Neural progenitor cell (in vitro differentiated cells): ENCODE data around the gene MPC1. TPM values are rescaled to one million over a fixed set of nuclear protein-coding genes. Genes with fewer than 3 reads are reported as not detected.

Experiments
- DNase-seq: peaks from one replicate; pipeline ENCODE4 v3.0.0-alpha.2; 2016; ENCODE audit warnings: low spot score
- H2AFZ ChIP-seq: fragments of 200-600 bp; sonication (generic); replicated peaks from 2 replicates; pipeline ENCODE4 v1.6.1; 2016; ENCODE audit warnings: antibody characterized with exemption
- H3F3A ChIP-seq: fragments of 200-600 bp; sonication (generic); 2 replicates; pipeline ENCODE4 v1.6.1; 2016; ENCODE audit warnings: antibody characterized with exemption, low read depth
- H3K27ac ChIP-seq: fragments of 200-600 bp; sonication (generic); 2 replicates; pipeline ENCODE4 v1.5.1; 2016; ENCODE audit warnings: mild to moderate bottlenecking
- H3K27me3 ChIP-seq: fragments of 200-600 bp; sonication (generic); 2 replicates; pipeline ENCODE4 v1.6.1; 2016; ENCODE audit warnings: mild to moderate bottlenecking, moderate library complexity
- H3K36me3 ChIP-seq: fragments of 200-600 bp; sonication (generic); 2 replicates; pipeline ENCODE4 v1.5.1; 2016
- H3K4me1 ChIP-seq: fragments of 200-600 bp; sonication (generic); 2 replicates; pipeline ENCODE4 v1.6.1; 2016; ENCODE audit warnings: mixed run types
- H3K4me2 ChIP-seq: fragments of 200-600 bp; sonication (generic); 2 replicates; pipeline ENCODE4 v1.6.1; 2016
- H3K4me3 ChIP-seq: fragments of 200-600 bp; sonication (generic); 2 replicates; pipeline ENCODE4 v1.5.1; 2016
- H3K79me2 ChIP-seq: fragments of 200-600 bp; sonication (generic); 2 replicates; pipeline ENCODE4 v1.6.1; 2016; ENCODE audit warnings: low read depth
- H3K9ac ChIP-seq: fragments of 200-600 bp; sonication (generic); 2 replicates; pipeline ENCODE4 v1.6.1; 2016
- H3K9me3 ChIP-seq: fragments of 200-600 bp; sonication (generic); 2 replicates; pipeline ENCODE4 v1.5.1; 2016; ENCODE audit warnings: low read depth
- H4K20me1 ChIP-seq: fragments of 200-600 bp; sonication (generic); 2 replicates; pipeline ENCODE4 v1.6.1; 2016; ENCODE audit warnings: low read depth
- H3K27ac Mint-ChIP-seq: 3 replicates; pipeline ENCODE4 v1.8.0; 2021; ENCODE audit warnings: mixed read lengths
- H3K27me3 Mint-ChIP-seq: 2 replicates; pipeline ENCODE4 v1.8.0; 2022; ENCODE audit warnings: low read depth, mild to moderate bottlenecking, inconsistent platforms, moderate library complexity, mixed read lengths; ENCODE audit not compliant: insufficient read depth
- H3K36me3 Mint-ChIP-seq: 3 replicates; pipeline ENCODE4 v1.8.0; 2021; ENCODE audit warnings: mixed read lengths
- H3K4me1 Mint-ChIP-seq: 3 replicates; pipeline ENCODE4 v1.8.0; 2021; ENCODE audit warnings: mixed read lengths
- H3K4me3 Mint-ChIP-seq: 3 replicates; pipeline ENCODE4 v1.8.0; 2021; ENCODE audit warnings: mild to moderate bottlenecking, moderate library complexity, mixed read lengths
- H3K9me3 Mint-ChIP-seq: 3 replicates; pipeline ENCODE4 v1.8.0; 2020; ENCODE audit warnings: mixed read lengths
- CTCF ChIP-seq: fragments of 200-600 bp; sonication (generic); IDR thresholded peaks from 2 replicates; pipeline ENCODE4 v1.5.1; 2017; ENCODE audit warnings: antibody characterized with exemption, mild to moderate bottlenecking
- EZH2 ChIP-seq: fragments of 200-600 bp; sonication (generic); IDR thresholded peaks from 2 replicates; pipeline ENCODE4 v1.6.1; 2017; ENCODE audit warnings: antibody characterized with exemption, mild to moderate bottlenecking, moderate library complexity
- EZH2phosphoT487 ChIP-seq: fragments of 200-600 bp; sonication (generic); IDR thresholded peaks from 2 replicates; pipeline ENCODE4 v1.6.1; 2017; ENCODE audit warnings: antibody characterized with exemption
- total RNA-seq: library from RNA; depleted of rRNA; stranded (reverse); fragments of >200 nt; gene quantifications from 2 replicates; pipeline ENCODE4 v1.2.3, GENCODE V29; 2015; ENCODE audit warnings: low replicate concordance

Gene MPC1
- total RNA-seq, 1 donor from 2014 or later, result 13.2 TPM

GRCh38 chr6:166355552-166355951 lies 27.2 kb downstream of the MPC1 start:
- Histone ChIP-seq H3K27ac (no peak overlapping the region), H3K4me2 (no peak overlapping the region), H2AFZ (no peak overlapping the region), H3K36me3 (no peaks in the 10 kb centered on the region), H3K27me3 (no peaks in the 10 kb centered on the region), H4K20me1 (no peaks in the 10 kb centered on the region), H3K4me3 (no peak overlapping the region), H3K9ac (no peak overlapping the region), H3F3A (no peaks in the 10 kb centered on the region), H3K4me1 (peaks cover 11% of the 10 kb centered on the region), H3K79me2 (no peaks in the 10 kb centered on the region), H3K9me3 (no peaks in the 10 kb centered on the region)
- no peak for TF ChIP-seq EZH2phosphoT487
- TF ChIP-seq CTCF, result no peak
- TF ChIP-seq EZH2, result no peak
- no peak for DNase-seq
- Mint-ChIP-seq H3K27me3 (peaks cover 5% of the 10 kb centered on the region), H3K27ac (no peak overlapping the region), H3K9me3 (peaks cover 3% of the 10 kb centered on the region), H3K36me3 (no peaks in the 10 kb centered on the region), H3K4me1 (peaks cover 12% of the 10 kb centered on the region), H3K4me3 (no peak overlapping the region)

DNA sequence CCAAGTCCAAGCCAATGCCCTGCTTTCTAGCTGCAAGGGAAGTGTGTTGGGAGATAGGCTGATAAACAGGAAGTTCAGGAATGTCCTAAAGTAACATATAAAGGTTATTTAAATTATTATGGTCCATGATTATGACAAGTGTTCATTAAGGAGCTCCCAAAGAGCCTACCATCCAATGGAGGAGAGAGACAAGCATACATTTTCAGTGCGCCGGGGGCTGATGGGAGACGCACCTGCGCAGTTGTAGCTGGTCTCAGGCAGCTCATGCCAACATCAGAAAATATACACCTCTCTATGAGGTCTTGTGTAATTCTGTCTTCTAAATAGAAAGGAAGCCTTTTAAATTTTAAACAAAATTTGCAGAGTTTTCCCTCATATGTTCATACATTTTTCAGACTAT lies 27.8 kb downstream of the MPC1 start:
- Histone ChIP-seq H2AFZ (no peak overlapping the region), H3K4me3 (no peak overlapping the region), H3K27ac (no peak overlapping the region), H3K79me2 (no peaks in the 10 kb centered on the region), H3K4me2 (no peak overlapping the region), H4K20me1 (no peaks in the 10 kb centered on the region), H3K4me1 (peaks cover 11% of the 10 kb centered on the region), H3K9me3 (no peaks in the 10 kb centered on the region), H3K9ac (no peak overlapping the region), H3K36me3 (no peaks in the 10 kb centered on the region), H3K27me3 (no peaks in the 10 kb centered on the region), H3F3A (no peaks in the 10 kb centered on the region)
- no peak overlapping the region for H3K27ac Mint-ChIP-seq
- H3K9me3 Mint-ChIP-seq, result peaks cover 4% of the 10 kb centered on the region
- TF ChIP-seq EZH2 (no peak), EZH2phosphoT487 (no peak), CTCF (no peak)
- DNase-seq, result no peak
- no peak overlapping the region for H3K4me3 Mint-ChIP-seq
- H3K36me3 Mint-ChIP-seq, result no peaks in the 10 kb centered on the region
- H3K4me1 Mint-ChIP-seq, result peaks cover 12% of the 10 kb centered on the region
- H3K27me3 Mint-ChIP-seq, result peaks cover 5% of the 10 kb centered on the region

GRCh38 chr6:166354143-166354542 lies 28.6 kb downstream of the MPC1 start:
- DNase-seq, result no peak

More at GRCh38 chr6:166354143-166354542, 28.6 kb downstream of the MPC1 start:
- Mint-ChIP-seq H3K4me1 (peaks cover 12% of the 10 kb centered on the region), H3K4me3 (no peak overlapping the region), H3K27me3 (peaks cover 5% of the 10 kb centered on the region), H3K9me3 (peaks cover 4% of the 10 kb centered on the region), H3K36me3 (no peaks in the 10 kb centered on the region), H3K27ac (no peak overlapping the region)
- Histone ChIP-seq H2AFZ (no peak overlapping the region), H3K9me3 (no peaks in the 10 kb centered on the region), H3K9ac (no peak overlapping the region), H3K4me3 (no peak overlapping the region), H3K27me3 (no peaks in the 10 kb centered on the region), H3K27ac (no peak overlapping the region), H3F3A (no peaks in the 10 kb centered on the region), H3K4me1 (peaks cover 11% of the 10 kb centered on the region), H4K20me1 (no peaks in the 10 kb centered on the region), H3K4me2 (no peak overlapping the region), H3K79me2 (no peaks in the 10 kb centered on the region), H3K36me3 (no peaks in the 10 kb centered on the region)
- TF ChIP-seq EZH2, result no peak
- no peak for TF ChIP-seq EZH2phosphoT487
- TF ChIP-seq CTCF, result no peak
